Measurements from ENCODE around the gene TBC1D22A.

The TBC1D22A gene

DNA sequence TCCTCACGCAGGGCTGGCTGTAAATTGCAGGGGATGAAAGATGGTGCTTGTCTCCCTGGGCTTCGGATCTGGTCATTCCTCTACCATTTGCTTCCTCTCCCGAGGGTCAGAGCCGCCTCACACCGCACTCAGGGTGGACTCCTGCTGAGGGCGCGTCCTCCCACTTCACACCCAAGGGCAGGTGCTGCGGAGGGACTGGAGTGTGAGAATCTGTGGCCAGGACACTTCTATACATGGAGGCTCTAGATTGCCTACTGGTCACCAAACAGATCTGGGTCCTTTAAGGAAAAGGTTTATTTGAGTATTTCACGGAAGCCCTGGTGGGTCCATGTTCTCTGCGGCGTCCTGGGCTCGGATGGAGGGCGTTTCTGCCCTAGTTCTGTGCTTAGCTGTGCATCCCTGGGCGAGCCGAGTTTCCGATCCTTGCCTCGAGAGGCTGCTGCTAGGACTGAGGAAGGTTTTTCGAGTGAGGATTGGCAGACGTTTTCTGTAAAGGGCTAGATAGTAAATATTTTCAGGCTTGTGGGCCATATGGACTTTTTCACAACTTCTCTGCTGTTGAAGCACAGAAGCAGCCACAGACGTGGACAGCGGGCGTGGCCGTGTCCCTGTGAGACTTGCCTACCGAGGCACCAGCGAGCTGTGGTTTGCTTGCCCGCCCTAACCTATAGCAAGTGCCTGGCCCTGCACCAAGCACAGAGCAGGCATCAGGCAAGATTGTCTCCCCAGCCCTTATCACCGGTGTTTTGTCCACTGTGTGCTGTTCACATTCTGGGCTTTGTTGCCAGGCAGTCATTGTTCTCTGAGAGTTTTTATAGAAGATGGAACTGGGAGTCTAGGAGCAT is 279.0 kb downstream of the TBC1D22A start:
- Histone ChIP-seq H4K20me1 (ENCODE audit: insufficient read depth, low read length) (no peaks in the 10 kb centered on the region), H3K79me2 (ENCODE audit: insufficient read depth, low read length) (no peaks in the 10 kb centered on the region), H2AFZ (ENCODE audit: low read length) (no peak overlapping the region), H3K4me1 (ENCODE audit: insufficient read depth, low read length, severe bottlenecking) (no peaks in the 10 kb centered on the region), H3F3A (ENCODE audit: insufficient read depth, low read length) (no peaks in the 10 kb centered on the region), H3K36me3 (ENCODE audit: insufficient read depth, low read length) (peaks cover 8% of the 10 kb centered on the region; the same call in 1 of the 2 replicates), H3K4me3 (ENCODE audit: low read depth, low read length, poor library complexity, severe bottlenecking) (no peak overlapping the region), H3K27me3 (ENCODE audit: insufficient read depth, low read length) (no peaks in the 10 kb centered on the region), H3K27ac (ENCODE audit: low read depth, low read length, poor library complexity, severe bottlenecking) (no peak overlapping the region), H3K4me2 (ENCODE audit: low read length) (no peak overlapping the region), H3K9ac (ENCODE audit: low read length) (no peak overlapping the region), H3K9me3 (ENCODE audit: low read length) (no peaks in the 10 kb centered on the region), H3K9me2 (ENCODE audit: low read depth, low read length) (no peaks in the 10 kb centered on the region)
- TF ChIP-seq, protein P1, sequence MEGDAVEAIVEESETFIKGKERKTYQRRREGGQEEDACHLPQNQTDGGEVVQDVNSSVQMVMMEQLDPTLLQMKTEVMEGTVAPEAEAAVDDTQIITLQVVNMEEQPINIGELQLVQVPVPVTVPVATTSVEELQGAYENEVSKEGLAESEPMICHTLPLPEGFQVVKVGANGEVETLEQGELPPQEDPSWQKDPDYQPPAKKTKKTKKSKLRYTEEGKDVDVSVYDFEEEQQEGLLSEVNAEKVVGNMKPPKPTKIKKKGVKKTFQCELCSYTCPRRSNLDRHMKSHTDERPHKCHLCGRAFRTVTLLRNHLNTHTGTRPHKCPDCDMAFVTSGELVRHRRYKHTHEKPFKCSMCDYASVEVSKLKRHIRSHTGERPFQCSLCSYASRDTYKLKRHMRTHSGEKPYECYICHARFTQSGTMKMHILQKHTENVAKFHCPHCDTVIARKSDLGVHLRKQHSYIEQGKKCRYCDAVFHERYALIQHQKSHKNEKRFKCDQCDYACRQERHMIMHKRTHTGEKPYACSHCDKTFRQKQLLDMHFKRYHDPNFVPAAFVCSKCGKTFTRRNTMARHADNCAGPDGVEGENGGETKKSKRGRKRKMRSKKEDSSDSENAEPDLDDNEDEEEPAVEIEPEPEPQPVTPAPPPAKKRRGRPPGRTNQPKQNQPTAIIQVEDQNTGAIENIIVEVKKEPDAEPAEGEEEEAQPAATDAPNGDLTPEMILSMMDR (IDR thresholded peaks at IDR 0.05; ENCODE audit: low read length): no peak
- no peak for TF ChIP-seq EZH2 (IDR thresholded peaks at IDR 0.05; ENCODE audit: borderline replicate concordance, low read length)

DNA sequence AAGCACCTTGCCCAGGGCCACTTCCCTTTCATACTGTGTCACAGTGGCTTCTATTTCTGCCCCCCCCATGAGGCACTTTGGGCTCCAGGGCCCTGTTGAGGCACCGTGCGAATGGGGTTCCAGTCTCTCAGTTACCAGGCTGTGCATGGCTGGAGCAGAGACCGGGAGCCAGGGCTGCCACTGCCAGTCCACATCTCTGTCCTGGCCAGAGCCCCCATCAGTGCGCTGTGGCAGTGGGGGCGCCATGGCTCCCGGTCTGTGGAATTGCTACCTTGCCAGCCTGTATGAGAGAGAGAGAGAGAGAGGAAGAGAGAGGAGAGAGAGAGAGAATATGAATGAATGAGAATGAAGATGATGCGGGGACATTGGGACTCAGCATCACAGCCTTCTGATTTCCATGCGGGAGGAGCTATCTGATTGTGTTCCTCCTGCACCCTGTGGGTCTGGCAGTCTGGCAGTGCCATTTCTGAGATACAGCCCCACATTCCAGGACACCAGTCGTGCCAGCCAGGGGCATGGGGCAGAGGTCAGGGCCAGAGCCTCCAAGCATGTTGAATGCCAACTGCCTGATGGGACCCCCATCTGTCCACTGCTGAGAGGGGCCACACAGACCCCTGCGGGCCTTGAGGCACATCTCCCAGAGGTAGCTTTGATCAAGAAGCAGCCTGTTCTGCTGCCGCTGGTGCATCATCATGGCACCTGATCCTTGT is 279.8 kb downstream of the TBC1D22A start:
- Histone ChIP-seq H3K9me2 (ENCODE audit: low read depth, low read length) (no peaks in the 10 kb centered on the region), H4K20me1 (ENCODE audit: insufficient read depth, low read length) (no peaks in the 10 kb centered on the region), H3K9me3 (ENCODE audit: low read length) (no peaks in the 10 kb centered on the region), H3K36me3 (ENCODE audit: insufficient read depth, low read length) (peaks cover 8% of the 10 kb centered on the region; the same call in 1 of the 2 replicates), H3F3A (ENCODE audit: insufficient read depth, low read length) (no peaks in the 10 kb centered on the region), H2AFZ (ENCODE audit: low read length) (no peak overlapping the region), H3K27me3 (ENCODE audit: insufficient read depth, low read length) (no peaks in the 10 kb centered on the region), H3K4me3 (ENCODE audit: low read depth, low read length, poor library complexity, severe bottlenecking) (no peak overlapping the region), H3K27ac (ENCODE audit: low read depth, low read length, poor library complexity, severe bottlenecking) (no peak overlapping the region), H3K4me1 (ENCODE audit: insufficient read depth, low read length, severe bottlenecking) (peaks cover 3% of the 10 kb centered on the region), H3K79me2 (ENCODE audit: insufficient read depth, low read length) (no peaks in the 10 kb centered on the region), H3K4me2 (ENCODE audit: low read length) (no peak overlapping the region), H3K9ac (ENCODE audit: low read length) (no peak overlapping the region)
- no peak for TF ChIP-seq EZH2 (IDR thresholded peaks at IDR 0.05; ENCODE audit: borderline replicate concordance, low read length)
- TF ChIP-seq, protein P1 (IDR thresholded peaks at IDR 0.05; ENCODE audit: low read length): no peak

DNA sequence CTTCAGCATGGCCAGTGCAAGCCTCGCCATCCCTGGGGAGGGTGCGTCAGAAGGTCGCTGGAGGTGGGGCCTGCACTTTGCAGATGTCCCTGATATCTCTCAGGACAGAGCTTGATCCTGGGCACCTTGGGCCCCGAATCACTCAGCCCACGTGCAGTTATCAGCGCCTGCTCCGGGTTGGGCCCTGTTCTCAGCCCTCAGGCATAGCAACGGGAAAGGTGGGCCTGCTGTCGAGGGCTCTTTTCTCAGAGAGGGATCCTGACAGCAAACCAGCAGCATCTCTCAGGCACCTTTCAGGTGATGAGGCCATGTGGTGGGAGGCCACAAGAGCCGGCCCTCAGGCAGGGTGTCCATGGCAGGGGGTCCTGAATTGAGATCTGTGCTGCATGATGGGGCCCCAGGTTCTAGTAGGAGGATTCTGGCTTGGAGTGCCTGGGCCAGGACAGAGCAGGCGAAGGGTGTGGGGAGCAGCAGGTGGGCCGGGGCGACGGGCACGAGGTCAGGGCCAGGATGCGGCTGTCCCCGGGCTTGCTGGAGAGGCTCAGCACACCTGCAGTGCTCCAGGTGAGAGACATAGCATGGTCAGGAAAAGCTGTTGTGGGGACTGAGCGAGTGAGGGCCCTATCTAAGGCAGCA is 280.5 kb downstream of the TBC1D22A start:
- Histone ChIP-seq H3F3A (ENCODE audit: insufficient read depth, low read length) (no peaks in the 10 kb centered on the region), H3K4me1 (ENCODE audit: insufficient read depth, low read length, severe bottlenecking) (peaks cover 10% of the 10 kb centered on the region), H3K9me2 (ENCODE audit: low read depth, low read length) (no peaks in the 10 kb centered on the region), H3K79me2 (ENCODE audit: insufficient read depth, low read length) (no peaks in the 10 kb centered on the region), H3K27ac (ENCODE audit: low read depth, low read length, poor library complexity, severe bottlenecking) (no peak overlapping the region), H3K4me2 (ENCODE audit: low read length) (no peak overlapping the region), H4K20me1 (ENCODE audit: insufficient read depth, low read length) (no peaks in the 10 kb centered on the region), H2AFZ (ENCODE audit: low read length) (no peak overlapping the region), H3K27me3 (ENCODE audit: insufficient read depth, low read length) (no peaks in the 10 kb centered on the region), H3K36me3 (ENCODE audit: insufficient read depth, low read length) (peaks cover 4% of the 10 kb centered on the region; the same call in 1 of the 2 replicates), H3K9me3 (ENCODE audit: low read length) (no peaks in the 10 kb centered on the region), H3K4me3 (ENCODE audit: low read depth, low read length, poor library complexity, severe bottlenecking) (no peak overlapping the region), H3K9ac (ENCODE audit: low read length) (no peak overlapping the region)
- TF ChIP-seq, protein P1 (IDR thresholded peaks at IDR 0.05; ENCODE audit: low read length): no peak
- no peak for TF ChIP-seq EZH2 (IDR thresholded peaks at IDR 0.05; ENCODE audit: borderline replicate concordance, low read length)
